ENCODE measurements around the gene ADGRB3. TPM values are rescaled to one million over a fixed set of nuclear protein-coding genes. Genes with fewer than 3 reads are reported as not detected.

ADGRB3 gene
- total and polyA plus RNA-seq, 2 donors (not counting 1 experiment from before 2014, with no cell fraction given): not detected

- Histone ChIP-seq H3K79me2 (ENCODE audit: control insufficient read depth, insufficient read depth, low read length) (no peaks in the 10 kb centered on the region), H3K36me3 (replicated peaks in 1 of 2; ENCODE audit: control extremely low read depth in 1 of 2, control insufficient read depth in 1 of 2, extremely low read depth in 1 of 2, insufficient read depth in 2 of 2, low read length in 1 of 2) (no peaks in the 10 kb centered on the region), H3K9ac (ENCODE audit: low read length) (no peak overlapping the region), H3K27ac (ENCODE audit: low read length in 2 of 2) (no peak overlapping the region), H3K27me3 (replicated peaks in 1 of 4; ENCODE audit: control extremely low read depth in 1 of 4, control insufficient read depth in 3 of 4, insufficient read depth in 4 of 4, low read length in 3 of 4) (no peaks in the 10 kb centered on the region), H4K20me1 (ENCODE audit: control insufficient read depth, insufficient read depth, low read length, poor library complexity, severe bottlenecking) (no peaks in the 10 kb centered on the region), H2AFZ (ENCODE audit: insufficient read depth, low read depth, low read length, poor library complexity, severe bottlenecking) (no peak overlapping the region), H3K9me3 (ENCODE audit: control extremely low read depth in 1 of 3, control insufficient read depth in 2 of 3, insufficient read depth in 1 of 3, low read length in 2 of 3) (no peaks in the 10 kb centered on the region), H3K4me3 (ENCODE audit: control extremely low read depth in 1 of 5, extremely low read depth in 1 of 5, insufficient read depth in 1 of 5, low read depth in 2 of 5, low read length in 4 of 5) (no peak overlapping the region), H3K4me1 (ENCODE audit: control insufficient read depth in 2 of 2, insufficient read depth in 2 of 2, low read length in 2 of 2) (no peaks in the 10 kb centered on the region), H3K4me2 (replicated peaks; ENCODE audit: low read depth, low read length, poor library complexity, severe bottlenecking) (no peak overlapping the region)
- no peak for TF ChIP-seq EZH2 (IDR thresholded peaks at IDR 0.05; ENCODE audit: borderline replicate concordance, insufficient read depth, low read depth, low read length, poor library complexity, severe bottlenecking)
- TF ChIP-seq, protein P1, sequence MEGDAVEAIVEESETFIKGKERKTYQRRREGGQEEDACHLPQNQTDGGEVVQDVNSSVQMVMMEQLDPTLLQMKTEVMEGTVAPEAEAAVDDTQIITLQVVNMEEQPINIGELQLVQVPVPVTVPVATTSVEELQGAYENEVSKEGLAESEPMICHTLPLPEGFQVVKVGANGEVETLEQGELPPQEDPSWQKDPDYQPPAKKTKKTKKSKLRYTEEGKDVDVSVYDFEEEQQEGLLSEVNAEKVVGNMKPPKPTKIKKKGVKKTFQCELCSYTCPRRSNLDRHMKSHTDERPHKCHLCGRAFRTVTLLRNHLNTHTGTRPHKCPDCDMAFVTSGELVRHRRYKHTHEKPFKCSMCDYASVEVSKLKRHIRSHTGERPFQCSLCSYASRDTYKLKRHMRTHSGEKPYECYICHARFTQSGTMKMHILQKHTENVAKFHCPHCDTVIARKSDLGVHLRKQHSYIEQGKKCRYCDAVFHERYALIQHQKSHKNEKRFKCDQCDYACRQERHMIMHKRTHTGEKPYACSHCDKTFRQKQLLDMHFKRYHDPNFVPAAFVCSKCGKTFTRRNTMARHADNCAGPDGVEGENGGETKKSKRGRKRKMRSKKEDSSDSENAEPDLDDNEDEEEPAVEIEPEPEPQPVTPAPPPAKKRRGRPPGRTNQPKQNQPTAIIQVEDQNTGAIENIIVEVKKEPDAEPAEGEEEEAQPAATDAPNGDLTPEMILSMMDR (IDR thresholded peaks at IDR 0.05): no peak
- Mint-ChIP-seq H3K27ac (no peak overlapping the region), H3K4me1 (no peaks in the 10 kb centered on the region), H3K4me3 (no peak overlapping the region), H3K27me3 (no peaks in the 10 kb centered on the region), H3K9me3 (ENCODE audit: insufficient read depth) (no peaks in the 10 kb centered on the region)
- intact Hi-C loops (cut with micrococcal nuclease): no loop called here
- DNase-seq (no peak), ATAC-seq (ENCODE audit: low read depth) (no peak)
- ChIA-PET CTCF (no interaction called here), POLR2A (no interaction called here)
Measured at GRCh38 chr6:68735866-68736265, 100.8 kb downstream of the ADGRB3 start.

DNA sequence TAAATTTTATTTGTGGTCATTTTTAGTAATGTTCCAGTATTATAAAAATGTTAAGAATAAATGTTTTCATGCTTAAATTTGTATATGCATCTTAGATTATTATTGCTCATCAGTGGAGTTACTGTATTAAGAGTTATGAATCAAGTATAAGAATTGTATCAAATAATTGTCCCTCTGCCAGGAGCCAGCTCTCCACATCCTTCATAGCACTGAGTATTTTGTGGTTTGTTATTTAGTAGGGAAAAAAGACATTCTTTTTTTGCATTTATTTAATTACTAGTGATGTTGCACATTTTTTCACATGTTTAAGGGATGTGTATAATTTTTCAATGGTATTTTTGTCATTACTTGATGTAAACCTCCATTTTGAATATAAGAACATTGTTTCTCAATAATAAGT is 102.0 kb downstream of the ADGRB3 start:
- Histone ChIP-seq H3K79me2 (ENCODE audit: control insufficient read depth, insufficient read depth, low read length) (no peaks in the 10 kb centered on the region), H3K27ac (ENCODE audit: low read length in 2 of 2) (no peak overlapping the region), H3K4me3 (ENCODE audit: control extremely low read depth in 1 of 5, extremely low read depth in 1 of 5, insufficient read depth in 1 of 5, low read depth in 2 of 5, low read length in 4 of 5) (no peak overlapping the region), H3K27me3 (replicated peaks in 1 of 4; ENCODE audit: control extremely low read depth in 1 of 4, control insufficient read depth in 3 of 4, insufficient read depth in 4 of 4, low read length in 3 of 4) (no peaks in the 10 kb centered on the region), H3K4me2 (replicated peaks; ENCODE audit: low read depth, low read length, poor library complexity, severe bottlenecking) (no peak overlapping the region), H4K20me1 (ENCODE audit: control insufficient read depth, insufficient read depth, low read length, poor library complexity, severe bottlenecking) (no peaks in the 10 kb centered on the region), H3K4me1 (ENCODE audit: control insufficient read depth in 2 of 2, insufficient read depth in 2 of 2, low read length in 2 of 2) (no peaks in the 10 kb centered on the region), H3K9me3 (ENCODE audit: control extremely low read depth in 1 of 3, control insufficient read depth in 2 of 3, insufficient read depth in 1 of 3, low read length in 2 of 3) (no peaks in the 10 kb centered on the region), H2AFZ (ENCODE audit: insufficient read depth, low read depth, low read length, poor library complexity, severe bottlenecking) (no peak overlapping the region), H3K36me3 (replicated peaks in 1 of 2; ENCODE audit: control extremely low read depth in 1 of 2, control insufficient read depth in 1 of 2, extremely low read depth in 1 of 2, insufficient read depth in 2 of 2, low read length in 1 of 2) (no peaks in the 10 kb centered on the region), H3K9ac (ENCODE audit: low read length) (no peak overlapping the region)
- no peaks in the 10 kb centered on the region for H3K9me3 Mint-ChIP-seq (ENCODE audit: insufficient read depth)
- CTCF ChIA-PET: no interaction called here
- TF ChIP-seq, protein P1 (IDR thresholded peaks at IDR 0.05): no peak
- TF ChIP-seq EZH2 (IDR thresholded peaks at IDR 0.05; ENCODE audit: borderline replicate concordance, insufficient read depth, low read depth, low read length, poor library complexity, severe bottlenecking): no peak
- H3K27ac Mint-ChIP-seq: no peak overlapping the region
- no peaks in the 10 kb centered on the region for H3K27me3 Mint-ChIP-seq
- no peak overlapping the region for H3K4me3 Mint-ChIP-seq
- intact Hi-C loops (cut with micrococcal nuclease): no loop called here
- H3K4me1 Mint-ChIP-seq: no peaks in the 10 kb centered on the region
- no peak for ATAC-seq (ENCODE audit: low read depth)
- POLR2A ChIA-PET: no interaction called here
- no peak for DNase-seq
